K562 (cell line): Measurements from ENCODE around the gene TMEM127. TPM values are rescaled to one million over a fixed set of nuclear protein-coding genes. Genes with fewer than 3 reads are reported as not detected.

Experiments
- ATAC-seq: fragments of 200-7000 bp; cut with Tn5 transposase; 3 replicates; pipeline ENCODE4 v1.9.1; 2020; ENCODE audit warnings: moderate library complexity
- BruUV-seq: library from RNA; stranded (reverse); fragments of 400-500 nt; replicated peaks from 2 replicates; lab custom pipeline; 2021; lab: Mats Ljungman, UMichigan
- CTCF ChIA-PET: fragments of 300-600 bp; formaldehyde crosslinking; extraction: SDS; loops from one replicate; lab custom pipeline; 2021; ENCODE audit warnings: low intra/inter-chr PET ratio; lab: Yijun Ruan, JAX
- POLR2A ChIA-PET: fragments of 300-600, 350-650 bp; sonication (Branson Sonifier 250); formaldehyde crosslinking; extraction: SDS; loops from one replicate; lab custom pipeline; 2021; ENCODE audit warnings: antibody characterized with exemption, inconsistent platforms; lab: Yijun Ruan, JAX
- DNase-seq, 4 experiments: peaks; one replicate each; pipeline versions ENCODE4 v3.0.0 to v3.0.0-alpha.2; 2011 to 2018; ENCODE audit warnings: low spot score in 3 of 4, mixed read lengths in 3 of 4; ENCODE audit errors: extremely low read depth in 1 of 4
- FAIRE-seq: peaks from 2 replicates; lab custom pipeline; 2011; peaks lifted over from hg19 to GRCh38; lab: Jason Lieb, UNC
- H2AFZ ChIP-seq: 2 replicates; pipeline ENCODE4 v1.6.0; 2011; ENCODE audit warnings: low read depth, low read length, control low read depth, inconsistent platforms
- H3K27ac ChIP-seq: fragments of 200-600 bp; 3 replicates; pipeline ENCODE4 v1.8.0; 2011; ENCODE audit warnings: low read depth, mild to moderate bottlenecking, control low read depth, inconsistent platforms, low read length, moderate library complexity, mixed read lengths; ENCODE audit errors: extremely low read depth
- H3K27me3 ChIP-seq, 2 experiments: fragments of 300-600 bp in 1 of 2; 2 replicates in 1 of 2; 3 replicates in 1 of 2; pipeline versions ENCODE4 v1.6.0 to v1.8.0; 2011; ENCODE audit warnings: inconsistent platforms in 2 of 2, low read length in 2 of 2, mild to moderate bottlenecking in 1 of 2, mixed read lengths in 1 of 2, moderate library complexity in 1 of 2; ENCODE audit not compliant: control insufficient read depth in 2 of 2, insufficient read depth in 2 of 2
- H3K36me3 ChIP-seq: fragments of 300-600 bp; 3 replicates; pipeline ENCODE4 v1.8.0; 2011; ENCODE audit warnings: mild to moderate bottlenecking, low read length, inconsistent platforms; ENCODE audit not compliant: control insufficient read depth, insufficient read depth
- H3K4me1 ChIP-seq, 2 experiments: fragments of 200-600 bp in 1 of 2; replicated peaks in 1 of 2; 2 replicates in 1 of 2; 3 replicates in 1 of 2; pipeline versions ENCODE4 v1.5.1 to v1.8.0; 2011; ENCODE audit warnings: inconsistent platforms in 2 of 2, low read length in 2 of 2, mild to moderate bottlenecking in 1 of 2, mixed read lengths in 1 of 2, moderate library complexity in 1 of 2; ENCODE audit not compliant: control insufficient read depth in 2 of 2, insufficient read depth in 2 of 2
- H3K4me2 ChIP-seq: 2 replicates; pipeline ENCODE4 v1.6.1; 2011; ENCODE audit warnings: low read length, control low read depth, inconsistent platforms, mixed read lengths; ENCODE audit not compliant: insufficient read depth
- H3K4me3 ChIP-seq: fragments of 200-600 bp; sonication (generic), shearing (Covaris generic); 2 replicates; pipeline ENCODE4 v1.5.1; 2016; ENCODE audit warnings: control low read depth, inconsistent platforms
- H3K79me2 ChIP-seq: fragments of 200-600 bp; 3 replicates; pipeline ENCODE4 v1.8.0; 2011; ENCODE audit warnings: low read length, inconsistent platforms; ENCODE audit not compliant: control insufficient read depth, insufficient read depth
- H3K9ac ChIP-seq, 2 experiments: 2 replicates each; pipeline versions ENCODE4 v1.6.0 to v1.6.1; 2011; ENCODE audit warnings: low read depth in 2 of 2, low read length in 2 of 2, control low read depth in 1 of 2, inconsistent platforms in 1 of 2, mild to moderate bottlenecking in 1 of 2, mixed read lengths in 1 of 2; ENCODE audit not compliant: insufficient read depth in 1 of 2
- H3K9me1 ChIP-seq: one replicate; pipeline ENCODE4 v1.6.0; 2011; ENCODE audit warnings: inconsistent platforms, mild to moderate bottlenecking, low read length, moderate library complexity; ENCODE audit not compliant: control insufficient read depth, insufficient read depth
- H3K9me3 ChIP-seq: replicated peaks from 2 replicates; pipeline ENCODE4 v1.5.1; 2011; ENCODE audit warnings: low read depth, low read length, inconsistent platforms; ENCODE audit not compliant: control insufficient read depth, insufficient read depth
- H4K20me1 ChIP-seq: replicated peaks from 2 replicates; pipeline ENCODE4 v1.6.1; 2011; ENCODE audit warnings: low read length, inconsistent platforms, mixed read lengths; ENCODE audit not compliant: control insufficient read depth, insufficient read depth
- EWSR1 ChIP-seq: fragments of 450-650 bp; IDR thresholded peaks from 2 replicates; pipeline ENCODE4 v1.6.1; 2018; ENCODE audit warnings: borderline replicate concordance, mild to moderate bottlenecking, low read depth, moderate library complexity; ENCODE audit not compliant: partially characterized antibody
- FOSL1 ChIP-seq: fragments of 200-800 bp; sonication (Bioruptor generic); conservative IDR thresholded peaks from 2 replicates; pipeline ENCODE4 v1.6.1; 2016; ENCODE audit warnings: missing genetic modification characterization, missing compliant biosample characterization
- HDAC8 ChIP-seq: fragments of 450-650 bp; IDR thresholded peaks from 2 replicates; pipeline ENCODE4 v1.6.1; 2016; ENCODE audit warnings: mild to moderate bottlenecking, missing genetic modification characterization, moderate library complexity, missing compliant biosample characterization
- KDM1A ChIP-seq, 2 experiments: fragments of 450-650 bp; IDR thresholded peaks; 2 replicates each; pipeline ENCODE4 v1.6.1; 2016; ENCODE audit warnings: mild to moderate bottlenecking in 2 of 2
- MAZ ChIP-seq, 2 experiments: fragments of 450-650 bp in 1 of 2; sonication (generic) in 1 of 2; formaldehyde crosslinking; IDR thresholded peaks in 1 of 2; conservative IDR thresholded peaks in 1 of 2; 2 replicates each; pipeline versions ENCODE4 v1.4.0 to v1.5.0; 2020; ENCODE audit warnings: mild to moderate bottlenecking in 1 of 2, missing genetic modification reagents in 1 of 2
- MTA3 ChIP-seq: fragments of 450-650 bp; formaldehyde crosslinking; IDR thresholded peaks from 2 replicates; pipeline ENCODE4 v1.6.1; 2017; ENCODE audit warnings: mild to moderate bottlenecking, borderline replicate concordance
- NFATC3 ChIP-seq: fragments of 450-650 bp; IDR thresholded peaks from 2 replicates; pipeline ENCODE4 v1.6.1; 2017; ENCODE audit warnings: mild to moderate bottlenecking
- SMARCA4 ChIP-seq: fragments of 450-650 bp; IDR thresholded peaks from 2 replicates; pipeline ENCODE4 v1.6.1; 2016
- ZNF217 ChIP-seq: sonication (generic); formaldehyde crosslinking; IDR thresholded peaks from 2 replicates; pipeline ENCODE4 v1.8.0; 2022; ENCODE audit warnings: mild to moderate bottlenecking, missing genetic modification reagents
- ZNF23 ChIP-seq: fragments of 250-450 bp; sonication (Bioruptor Pico); IDR thresholded peaks from 2 replicates; pipeline ENCODE4 v1.4.0; 2020; ENCODE audit warnings: mild to moderate bottlenecking
- WGBS: fragments of 100-300 bp; shearing (Covaris generic); methylation state at CpG from one replicate; pipeline ENCODE4 v1.1.6; 2016; ENCODE audit warnings: low coverage, mixed read lengths; ENCODE audit not compliant: insufficient coverage; ENCODE audit errors: missing lambda C conversion rate; 5-methylcytosine and 5-hydroxymethylcytosine counted together
- in situ Hi-C: fragments of 300-500 bp; cut with MboI; formaldehyde crosslinking; loops from 4 replicates; pipeline ENCODE4 v1.15.0; 2018; ENCODE audit warnings: inconsistent platforms, mixed read lengths
- intact Hi-C: fragments of 100-400 bp; cut with micrococcal nuclease; formaldehyde crosslinking; loops from 2 replicates; pipeline ENCODE4 v1.14.2; 2022
- polyA plus RNA-seq, 8 experiments: library from polyadenylated mRNA; depleted of rRNA in 4 of 8; stranded (reverse) in 5 of 8; unstranded in 3 of 8; fragments of >200 nt; fragmentation: Nextera tagmentation in 2 of 8; fragmentation: Illumina TruSeq in 1 of 8; extraction: Ambion mirVana in 2 of 8; extraction: Trizol in 1 of 8; gene quantifications; 2 replicates each; pipeline versions ENCODE4 v1.2.1 to v1.2.3, GENCODE V29; 2011 to 2014; ENCODE audit warnings: inconsistent platforms in 1 of 8, missing spikeins in 1 of 8
- total RNA-seq, 7 experiments: library from RNA; depleted of rRNA in 6 of 7; stranded (reverse); fragments of >200 nt in 6 of 7; fragmentation: Illumina TruSeq in 2 of 7; extraction: Trizol in 2 of 7; gene quantifications; 2 replicates each; pipeline versions ENCODE4 v1.2.1 to v1.2.3, GENCODE V29; 2011 to 2021; ENCODE audit warnings: low replicate concordance in 1 of 7
- TF ChIP-seq, protein P1 (sequence below): sonication (generic); formaldehyde crosslinking; IDR thresholded peaks from 2 replicates; pipeline ENCODE4 v1.8.0; 2022; ENCODE audit warnings: missing genetic modification reagents, mild to moderate bottlenecking, borderline replicate concordance
- TF ChIP-seq, protein P2 (sequence below), 2 experiments: fragments of 450-650 bp; IDR thresholded peaks; 2 replicates each; pipeline ENCODE4 v1.6.1; 2016; ENCODE audit warnings: mild to moderate bottlenecking in 2 of 2, borderline replicate concordance in 1 of 2, low read depth in 1 of 2, moderate library complexity in 1 of 2

Gene TMEM127
- total and polyA plus RNA-seq, 9 of the 15 experiments (the other 6 are each of a cell fraction or from before 2014, with no cell fraction given) = 1.7 to 20.0 (median 9.9) TPM

DNA sequence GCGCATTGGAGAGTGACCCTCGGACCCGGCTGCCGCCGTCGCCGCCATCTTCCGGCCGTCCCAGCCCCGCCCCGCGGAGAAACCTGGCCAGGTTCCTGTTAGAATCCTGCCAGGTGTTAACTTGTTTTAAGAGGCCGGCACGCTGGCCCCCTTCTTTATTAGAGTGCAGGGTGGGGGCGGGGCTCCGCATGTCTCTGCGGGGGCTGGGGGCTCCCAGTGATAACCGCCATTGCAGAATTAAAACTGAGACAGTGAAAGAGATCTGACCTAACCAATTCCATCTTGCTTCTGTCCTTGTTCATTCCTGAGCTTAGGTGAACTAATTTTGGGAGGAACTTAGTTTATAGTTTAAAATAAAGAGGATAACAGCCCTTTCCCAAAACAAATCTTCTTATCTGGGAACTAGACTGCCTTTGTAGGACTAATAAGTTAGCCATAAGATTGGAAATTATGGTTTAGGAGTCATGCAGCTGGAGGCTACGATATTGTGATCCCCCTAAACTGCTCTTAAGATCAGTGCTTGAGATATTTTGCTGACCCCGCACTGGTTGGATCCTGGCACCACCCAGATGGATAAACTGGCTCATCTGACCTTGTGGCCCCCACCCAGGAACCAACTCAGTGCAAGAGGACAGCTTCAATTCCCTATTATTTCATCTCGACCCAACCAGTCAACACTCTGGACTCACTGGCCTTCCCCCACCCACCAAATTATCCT lies 56.6 kb downstream of the TMEM127 start:
- Histone ChIP-seq H3K9me1 (no peaks in the 10 kb centered on the region), H3K27me3 (no peaks in the 10 kb centered on the region), H3K27ac (peak overlapping the region; percentile 97), H2AFZ (peak overlapping the region; percentile 79), H3K4me1 (peaks cover 19 to 21% of the 10 kb centered on the region in 2 experiments), H3K4me2 (peak overlapping the region; percentile 90), H3K79me2 (peaks cover 59% of the 10 kb centered on the region), H3K9ac (peak overlapping the region; percentile 78 to 96), H3K36me3 (peaks cover 22% of the 10 kb centered on the region; the same call in 2 of the 3 replicates), H4K20me1 (peaks cover 26% of the 10 kb centered on the region), H3K9me3 (no peaks in the 10 kb centered on the region), H3K4me3 (peak overlapping the region; percentile 84)
- ATAC-seq (no peak), DNase-seq (peak in 1 of 4 experiments; percentile 41), FAIRE-seq (no peak)
- in situ Hi-C loops (no loop called here), intact Hi-C loops (loop anchor here (2.0 kb wide), 1 partner anchor 52 kb away; no protein-coding TSS in a partner anchor)
- ChIA-PET POLR2A (interaction anchor here (0.7 to 2.9 kb wide), 14 partner anchors 10 to 127 kb away, joined by 3 to 12 read pairs (median 4); partner anchors contain the start of genes CIAO1, NCAPH, SNRNP200 and TMEM127), CTCF (no interaction called here)
- TSS peak; percentile 71 for BruUV-seq
- 0% methylated on average over 21 of the region's 21 CpGs for WGBS
- TF ChIP-seq ZNF217 (CRISPR knock-in tag) (no peak), KDM1A (IDR thresholded peaks at IDR 0.05) (no peak), SMARCA4 (no peak), NFATC3 (no peak), HDAC8 (no peak), MAZ (CRISPR knock-in tag; conservative IDR thresholded peaks at IDR 0.05 in 1 of 2, IDR thresholded peaks at IDR 0.05 in 1 of 2) (peak in 1 of 2 experiments; percentile 55; a peak in 1 of 4 replicates), MTA3 (no peak), EWSR1 (no peak), FOSL1 (tag) (no peak), ZNF23 (CRISPR knock-in tag) (no peak)
- TF ChIP-seq, protein P1, sequence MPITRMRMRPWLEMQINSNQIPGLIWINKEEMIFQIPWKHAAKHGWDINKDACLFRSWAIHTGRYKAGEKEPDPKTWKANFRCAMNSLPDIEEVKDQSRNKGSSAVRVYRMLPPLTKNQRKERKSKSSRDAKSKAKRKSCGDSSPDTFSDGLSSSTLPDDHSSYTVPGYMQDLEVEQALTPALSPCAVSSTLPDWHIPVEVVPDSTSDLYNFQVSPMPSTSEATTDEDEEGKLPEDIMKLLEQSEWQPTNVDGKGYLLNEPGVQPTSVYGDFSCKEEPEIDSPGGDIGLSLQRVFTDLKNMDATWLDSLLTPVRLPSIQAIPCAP = no peak
- TF ChIP-seq, protein P2, sequence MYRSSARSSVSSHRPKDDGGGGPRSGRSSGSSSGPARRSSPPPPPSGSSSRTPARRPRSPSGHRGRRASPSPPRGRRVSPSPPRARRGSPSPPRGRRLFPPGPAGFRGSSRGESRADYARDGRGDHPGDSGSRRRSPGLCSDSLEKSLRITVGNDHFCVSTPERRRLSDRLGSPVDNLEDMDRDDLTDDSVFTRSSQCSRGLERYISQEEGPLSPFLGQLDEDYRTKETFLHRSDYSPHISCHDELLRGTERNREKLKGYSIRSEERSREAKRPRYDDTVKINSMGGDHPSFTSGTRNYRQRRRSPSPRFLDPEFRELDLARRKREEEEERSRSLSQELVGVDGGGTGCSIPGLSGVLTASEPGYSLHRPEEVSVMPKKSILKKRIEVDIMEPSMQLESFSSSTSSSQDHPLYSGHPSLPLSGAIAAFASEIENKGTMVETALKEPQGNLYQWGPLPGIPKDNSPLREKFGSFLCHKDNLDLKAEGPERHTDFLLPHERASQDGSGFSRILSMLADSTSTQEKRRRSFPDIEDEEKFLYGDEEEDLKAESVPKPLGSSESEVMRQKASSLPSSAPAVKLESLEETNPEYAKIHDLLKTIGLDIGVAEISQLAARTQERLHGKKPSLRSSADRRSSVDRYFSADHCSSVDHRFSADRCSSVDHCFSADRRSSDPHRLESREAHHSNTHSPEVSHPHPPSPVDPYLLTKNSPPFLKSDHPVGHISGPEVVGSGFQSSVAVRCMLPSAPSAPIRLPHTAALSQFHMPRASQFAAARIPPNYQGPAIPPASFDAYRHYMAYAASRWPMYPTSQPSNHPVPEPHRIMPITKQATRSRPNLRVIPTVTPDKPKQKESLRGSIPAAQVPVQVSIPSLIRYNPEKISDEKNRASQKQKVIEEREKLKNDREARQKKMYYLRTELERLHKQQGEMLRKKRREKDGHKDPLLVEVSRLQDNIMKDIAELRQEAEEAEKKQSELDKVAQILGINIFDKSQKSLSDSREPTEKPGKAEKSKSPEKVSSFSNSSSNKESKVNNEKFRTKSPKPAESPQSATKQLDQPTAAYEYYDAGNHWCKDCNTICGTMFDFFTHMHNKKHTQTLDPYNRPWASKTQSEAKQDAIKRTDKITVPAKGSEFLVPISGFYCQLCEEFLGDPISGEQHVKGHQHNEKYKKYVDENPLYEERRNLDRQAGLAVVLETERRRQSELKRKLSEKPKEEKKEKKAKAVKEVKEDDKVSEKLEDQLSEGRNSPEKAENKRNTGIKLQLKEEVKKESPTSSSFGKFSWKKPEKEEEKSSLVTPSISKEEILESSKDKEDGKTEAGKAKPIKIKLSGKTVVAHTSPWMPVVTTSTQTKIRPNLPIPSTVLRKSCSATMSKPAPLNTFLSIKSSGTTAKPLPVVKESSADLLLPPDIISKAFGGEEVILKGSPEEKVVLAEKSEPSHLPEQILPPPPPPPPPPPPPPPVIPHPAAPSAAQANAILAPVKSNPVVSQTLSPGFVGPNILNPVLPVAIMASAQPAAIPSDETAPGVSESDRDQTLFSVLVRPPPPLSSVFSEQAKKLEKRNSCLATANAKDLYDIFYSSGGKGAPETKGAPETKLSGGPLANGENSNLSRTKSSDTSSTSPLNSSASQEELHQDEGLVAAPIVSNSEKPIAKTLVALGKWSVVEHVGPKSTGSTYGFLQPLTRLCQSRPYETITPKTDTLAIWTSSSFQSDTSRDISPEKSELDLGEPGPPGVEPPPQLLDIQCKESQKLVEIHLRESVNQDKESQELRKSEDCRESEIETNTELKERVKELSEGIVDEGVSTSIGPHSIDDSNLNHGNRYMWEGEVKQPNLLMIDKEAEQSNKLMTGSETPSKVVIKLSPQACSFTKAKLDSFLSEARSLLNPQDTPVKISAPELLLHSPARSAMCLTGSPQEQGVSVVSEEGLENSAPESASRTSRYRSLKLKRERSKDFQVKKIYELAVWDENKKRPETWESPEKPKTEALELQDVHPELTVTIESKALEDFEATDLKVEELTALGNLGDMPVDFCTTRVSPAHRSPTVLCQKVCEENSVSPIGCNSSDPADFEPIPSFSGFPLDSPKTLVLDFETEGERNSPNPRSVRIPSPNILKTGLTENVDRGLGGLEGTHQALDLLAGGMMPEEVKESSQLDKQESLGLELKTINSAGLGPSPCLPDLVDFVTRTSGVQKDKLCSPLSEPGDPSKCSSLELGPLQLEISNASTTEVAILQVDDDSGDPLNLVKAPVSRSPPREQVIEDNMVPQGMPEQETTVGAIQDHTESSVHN (IDR thresholded peaks at IDR 0.05; ENCODE audit: borderline replicate concordance in 1 of 2, low read depth in 1 of 2) = no peak
